IPS-18a (cell line): ENCODE measurements around the gene MPC1.

Experiments
- H3K27ac ChIP-seq: one replicate; pipeline ENCODE4 v1.5.1; 2013; ENCODE audit warnings: low read length
- H3K27me3 ChIP-seq: one replicate; pipeline ENCODE4 v1.6.1; 2013; ENCODE audit warnings: mild to moderate bottlenecking, low read length; ENCODE audit not compliant: control insufficient read depth, insufficient read depth
- H3K36me3 ChIP-seq: one replicate; pipeline ENCODE4 v1.6.1; 2013; ENCODE audit warnings: low read depth, low read length; ENCODE audit not compliant: control insufficient read depth
- H3K4me1 ChIP-seq: one replicate; pipeline ENCODE4 v1.6.1; 2013; ENCODE audit warnings: low read depth, low read length; ENCODE audit not compliant: control insufficient read depth
- H3K4me3 ChIP-seq: one replicate; pipeline ENCODE4 v1.5.1; 2013; ENCODE audit warnings: low read length
- H3K9ac ChIP-seq: one replicate; pipeline ENCODE4 v1.6.1; 2013; ENCODE audit warnings: mild to moderate bottlenecking, low read length, moderate library complexity
- H3K9me3 ChIP-seq: one replicate; pipeline ENCODE4 v1.6.1; 2013; ENCODE audit warnings: low read depth, low read length; ENCODE audit not compliant: control insufficient read depth

Gene MPC1

GRCh38 chr6:166382933-166383801 lies at the start of gene MPC1:
MPC1 (minus strand) TSS chr6:166382940; CDS start chr6:166382876, 64 bp downstream.
- H3K9me3 ChIP-seq = no peaks in the 10 kb centered on the region
- peak within 1 kb of the TSS; percentile 36 for H3K27ac ChIP-seq
- H3K4me1 ChIP-seq = peaks cover 5% of the 10 kb centered on the region
- H3K27me3 ChIP-seq = peaks cover 3% of the 10 kb centered on the region
- H3K4me3 ChIP-seq = peak within 1 kb of the TSS; percentile 72
- H3K9ac ChIP-seq = peak within 1 kb of the TSS; percentile 87
- H3K36me3 ChIP-seq = no peaks in the 10 kb centered on the region

GRCh38 chr6:166430269-166430668 lies 47.5 kb upstream of the MPC1 start:
- Histone ChIP-seq H3K27ac (no peak overlapping the region), H3K9ac (no peak overlapping the region), H3K9me3 (no peaks in the 10 kb centered on the region), H3K36me3 (peaks cover 4% of the 10 kb centered on the region), H3K4me1 (no peaks in the 10 kb centered on the region), H3K4me3 (no peak overlapping the region), H3K27me3 (no peaks in the 10 kb centered on the region)

DNA sequence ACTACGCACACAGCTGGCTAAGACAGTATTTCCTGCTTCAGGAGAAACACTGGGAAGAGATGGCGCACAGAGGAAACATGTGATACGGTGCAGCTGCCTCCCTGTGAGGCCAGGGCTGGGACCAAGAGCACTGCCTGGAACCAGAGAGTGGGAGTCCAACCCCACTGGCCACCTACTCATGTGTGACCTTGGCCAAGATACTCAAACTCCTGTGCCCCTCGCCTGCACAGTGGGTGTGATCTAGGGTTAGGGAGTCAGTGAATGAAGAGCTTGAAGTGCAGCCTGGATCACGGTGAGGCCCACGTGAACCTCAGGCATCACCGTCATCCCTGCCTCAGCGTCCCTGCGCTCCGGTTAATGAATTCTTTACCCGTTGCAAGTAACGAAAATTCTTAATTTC lies 41.7 kb upstream of the MPC1 start:
- no peaks in the 10 kb centered on the region for H3K36me3 ChIP-seq
- no peaks in the 10 kb centered on the region for H3K27me3 ChIP-seq

GRCh38 chr6:166423781-166424180 lies 41.0 kb upstream of the MPC1 start:
- Histone ChIP-seq H3K4me3 (no peak overlapping the region), H3K9me3 (no peaks in the 10 kb centered on the region), H3K36me3 (no peaks in the 10 kb centered on the region), H3K4me1 (no peaks in the 10 kb centered on the region), H3K27me3 (no peaks in the 10 kb centered on the region), H3K27ac (no peak overlapping the region), H3K9ac (no peak overlapping the region)

More for the DNA sequence above, 41.7 kb upstream of the MPC1 start:
- no peaks in the 10 kb centered on the region for H3K4me1 ChIP-seq
- H3K9me3 ChIP-seq = no peaks in the 10 kb centered on the region
- H3K9ac ChIP-seq = no peak overlapping the region
- no peak overlapping the region for H3K27ac ChIP-seq
- H3K4me3 ChIP-seq = no peak overlapping the region

DNA sequence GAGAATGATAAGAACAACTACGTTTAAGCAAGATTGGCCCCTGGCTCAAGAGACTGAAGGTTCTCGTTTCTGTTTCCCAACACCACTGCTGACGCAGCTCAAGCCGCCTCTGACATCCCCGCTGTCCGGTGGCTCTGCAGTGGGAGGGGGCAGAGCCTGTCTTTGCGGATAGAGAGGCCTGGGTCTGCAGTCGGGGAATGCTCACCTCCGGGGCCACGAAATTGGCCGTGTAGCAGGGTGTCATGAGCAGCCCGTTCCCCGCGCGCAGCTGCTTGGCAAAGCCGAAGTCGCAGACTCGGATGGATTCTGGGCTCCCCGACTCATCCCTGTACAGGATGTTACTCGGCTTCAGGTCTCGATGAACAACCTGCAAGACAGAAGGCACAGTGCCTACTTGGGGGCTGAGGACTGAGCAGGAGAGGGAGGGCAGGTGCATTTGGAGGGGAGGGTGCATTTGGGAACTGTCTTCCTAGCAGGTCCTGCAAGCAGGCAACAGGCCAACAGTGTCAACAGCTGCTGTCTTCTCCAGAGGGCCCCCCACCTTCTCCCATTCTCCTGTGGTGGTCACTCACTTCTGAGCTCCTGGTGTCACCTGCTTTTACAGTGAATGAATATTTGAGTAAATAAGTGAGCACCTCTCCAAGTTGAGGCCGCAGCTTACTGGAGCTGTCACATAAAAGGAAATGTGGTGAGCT lies 40.5 kb upstream of the MPC1 start:
- H3K9me3 ChIP-seq = no peaks in the 10 kb centered on the region
- H3K27me3 ChIP-seq = no peaks in the 10 kb centered on the region
- H3K4me1 ChIP-seq = no peaks in the 10 kb centered on the region

GRCh38 chr6:166422201-166422940 lies 39.6 kb upstream of the MPC1 start:
- no peaks in the 10 kb centered on the region for H3K4me1 ChIP-seq
- no peaks in the 10 kb centered on the region for H3K36me3 ChIP-seq
- no peaks in the 10 kb centered on the region for H3K9me3 ChIP-seq
- H3K9ac ChIP-seq = no peak overlapping the region
- H3K4me3 ChIP-seq = no peak overlapping the region
- H3K27me3 ChIP-seq = no peaks in the 10 kb centered on the region
- H3K27ac ChIP-seq = no peak overlapping the region

More for the DNA sequence above, 40.5 kb upstream of the MPC1 start:
- H3K4me3 ChIP-seq = no peak overlapping the region
- H3K9ac ChIP-seq = no peak overlapping the region
- H3K36me3 ChIP-seq = no peaks in the 10 kb centered on the region
- H3K27ac ChIP-seq = no peak overlapping the region

DNA sequence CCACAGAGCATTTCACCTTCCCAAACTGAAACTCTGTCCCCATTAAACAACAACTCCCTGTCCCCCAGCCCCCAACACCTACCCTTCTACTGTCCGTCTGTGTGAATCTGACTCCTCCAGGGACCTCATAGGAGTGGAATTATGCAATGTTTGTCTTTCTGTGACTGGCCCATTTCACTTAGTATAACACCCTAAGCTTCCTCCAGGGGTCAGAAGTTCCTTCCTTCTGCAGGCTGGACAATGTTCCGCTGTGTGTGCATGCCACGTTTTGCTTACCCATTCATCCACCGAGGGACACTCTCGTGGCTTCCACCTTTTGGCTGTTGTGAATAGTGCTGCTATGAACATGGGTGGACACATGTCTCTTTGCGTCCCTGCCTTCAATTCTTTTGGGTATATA lies 37.6 kb upstream of the MPC1 start:
- Histone ChIP-seq H3K4me1 (no peaks in the 10 kb centered on the region), H3K27ac (no peak overlapping the region), H3K9me3 (no peaks in the 10 kb centered on the region), H3K9ac (no peak overlapping the region), H3K36me3 (no peaks in the 10 kb centered on the region), H3K4me3 (no peak overlapping the region), H3K27me3 (no peaks in the 10 kb centered on the region)

DNA sequence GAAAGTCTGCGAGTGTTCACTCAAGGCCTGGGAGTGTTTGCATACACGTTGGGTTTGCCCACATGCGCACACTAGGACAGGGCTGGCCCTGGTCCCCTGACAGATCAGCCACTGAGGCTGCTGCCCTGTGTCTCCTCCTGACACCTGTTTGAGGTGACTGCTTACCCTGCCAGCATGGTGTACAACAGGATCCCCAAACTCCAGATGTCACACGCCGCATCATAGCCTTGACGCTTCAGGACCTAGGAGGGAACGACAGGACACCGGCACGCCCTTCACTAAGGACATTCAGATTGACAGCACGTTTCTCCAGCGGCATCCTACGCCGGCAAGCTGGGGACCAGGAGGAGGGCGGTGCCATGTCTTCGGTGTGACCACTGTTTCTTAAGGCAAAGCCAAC lies 37.0 kb upstream of the MPC1 start:
- H3K27ac ChIP-seq = no peak overlapping the region
- no peaks in the 10 kb centered on the region for H3K4me1 ChIP-seq
- no peaks in the 10 kb centered on the region for H3K36me3 ChIP-seq
- no peak overlapping the region for H3K4me3 ChIP-seq
- no peaks in the 10 kb centered on the region for H3K27me3 ChIP-seq
- no peaks in the 10 kb centered on the region for H3K9me3 ChIP-seq
- no peak overlapping the region for H3K9ac ChIP-seq

- Histone ChIP-seq H3K27ac (no peak overlapping the region), H3K9ac (no peak overlapping the region), H3K36me3 (no peaks in the 10 kb centered on the region), H3K4me1 (no peaks in the 10 kb centered on the region), H3K27me3 (no peaks in the 10 kb centered on the region), H3K9me3 (no peaks in the 10 kb centered on the region), H3K4me3 (no peak overlapping the region)
Measured at GRCh38 chr6:166419286-166419685, 36.5 kb upstream of the MPC1 start.

- Histone ChIP-seq H3K4me1 (no peaks in the 10 kb centered on the region), H3K9ac (no peak overlapping the region), H3K4me3 (no peak overlapping the region), H3K36me3 (no peaks in the 10 kb centered on the region), H3K27ac (no peak overlapping the region), H3K9me3 (no peaks in the 10 kb centered on the region), H3K27me3 (no peaks in the 10 kb centered on the region)
Measured at GRCh38 chr6:166418691-166419143, 36.0 kb upstream of the MPC1 start.

- H3K27me3 ChIP-seq = no peaks in the 10 kb centered on the region
- H3K4me3 ChIP-seq = no peak overlapping the region
- no peak overlapping the region for H3K27ac ChIP-seq
- H3K4me1 ChIP-seq = no peaks in the 10 kb centered on the region
- H3K9ac ChIP-seq = no peak overlapping the region
- H3K9me3 ChIP-seq = no peaks in the 10 kb centered on the region
- no peaks in the 10 kb centered on the region for H3K36me3 ChIP-seq
Measured at GRCh38 chr6:166417285-166417691, 34.5 kb upstream of the MPC1 start.
